ENCODE data around the gene HOXC12. TPM values are rescaled to one million over a fixed set of nuclear protein-coding genes. Genes with fewer than 3 reads are reported as not detected.

Gene HOXC12
- total RNA-seq, 3 donors from 2014 or later = not detected

- no peaks in the 10 kb centered on the region for H3K36me3 ChIP-seq (ENCODE audit: low read depth)
- no peaks in the 10 kb centered on the region for H3K9me3 ChIP-seq
- ATAC-seq = peak; percentile 54
- H3K4me1 ChIP-seq (ENCODE audit: low read depth) = peaks cover 32% of the 10 kb centered on the region
- DNase-seq = peak in 1 of 3 donors; percentile 31
- no peak overlapping the region for H3K4me3 ChIP-seq
- TF ChIP-seq, protein P1, sequence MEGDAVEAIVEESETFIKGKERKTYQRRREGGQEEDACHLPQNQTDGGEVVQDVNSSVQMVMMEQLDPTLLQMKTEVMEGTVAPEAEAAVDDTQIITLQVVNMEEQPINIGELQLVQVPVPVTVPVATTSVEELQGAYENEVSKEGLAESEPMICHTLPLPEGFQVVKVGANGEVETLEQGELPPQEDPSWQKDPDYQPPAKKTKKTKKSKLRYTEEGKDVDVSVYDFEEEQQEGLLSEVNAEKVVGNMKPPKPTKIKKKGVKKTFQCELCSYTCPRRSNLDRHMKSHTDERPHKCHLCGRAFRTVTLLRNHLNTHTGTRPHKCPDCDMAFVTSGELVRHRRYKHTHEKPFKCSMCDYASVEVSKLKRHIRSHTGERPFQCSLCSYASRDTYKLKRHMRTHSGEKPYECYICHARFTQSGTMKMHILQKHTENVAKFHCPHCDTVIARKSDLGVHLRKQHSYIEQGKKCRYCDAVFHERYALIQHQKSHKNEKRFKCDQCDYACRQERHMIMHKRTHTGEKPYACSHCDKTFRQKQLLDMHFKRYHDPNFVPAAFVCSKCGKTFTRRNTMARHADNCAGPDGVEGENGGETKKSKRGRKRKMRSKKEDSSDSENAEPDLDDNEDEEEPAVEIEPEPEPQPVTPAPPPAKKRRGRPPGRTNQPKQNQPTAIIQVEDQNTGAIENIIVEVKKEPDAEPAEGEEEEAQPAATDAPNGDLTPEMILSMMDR (IDR thresholded peaks at IDR 0.05) = no peak
- intact Hi-C loops (cut with DNase I, micrococcal nuclease) = no loop called here
These were observed 35.8 kb downstream of the HOXC12 start for GRCh38 chr12:53990311-53991076.

- ATAC-seq = no peak
- Histone ChIP-seq H3K9me3 (no peaks in the 10 kb centered on the region), H3K36me3 (ENCODE audit: low read depth) (no peaks in the 10 kb centered on the region), H3K4me3 (no peak overlapping the region), H3K4me1 (ENCODE audit: low read depth) (peaks cover 31% of the 10 kb centered on the region)
- DNase-seq = no peak
- intact Hi-C loops (cut with DNase I, micrococcal nuclease) = no loop called here
- TF ChIP-seq, protein P1 (IDR thresholded peaks at IDR 0.05) = no peak
These were observed 36.4 kb downstream of the HOXC12 start for GRCh38 chr12:53991077-53991460.

DNA sequence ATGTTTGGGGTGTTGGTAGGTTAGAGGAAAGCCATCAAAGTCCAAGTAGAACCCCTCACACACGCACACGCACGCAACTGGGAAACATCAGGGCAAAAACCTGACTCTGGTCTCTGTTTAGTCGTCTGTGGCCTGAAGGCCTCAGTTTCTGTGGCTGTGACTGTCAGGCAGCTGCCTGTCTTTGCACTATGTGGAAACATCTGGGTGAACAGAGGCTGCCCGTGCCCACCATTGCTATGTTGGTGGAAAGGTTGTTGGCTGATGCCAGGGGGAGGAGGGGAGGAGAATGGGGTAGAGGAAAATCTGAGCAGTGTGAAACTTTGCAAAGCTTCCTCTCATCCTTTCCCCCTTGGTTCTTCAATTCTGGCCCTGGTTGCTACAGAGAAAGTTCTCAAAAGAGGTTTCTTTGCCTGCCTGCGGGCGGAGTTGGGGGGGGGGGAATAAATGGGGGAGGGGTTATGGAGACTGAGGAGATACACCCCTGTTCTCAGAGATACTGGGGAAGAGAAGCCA lies 37.7 kb downstream of the HOXC12 start:
- Histone ChIP-seq H3K4me1 (ENCODE audit: low read depth) (peaks cover 30% of the 10 kb centered on the region), H3K36me3 (ENCODE audit: low read depth) (no peaks in the 10 kb centered on the region), H3K9me3 (no peaks in the 10 kb centered on the region), H3K4me3 (no peak overlapping the region)
- TF ChIP-seq, protein P1 (IDR thresholded peaks at IDR 0.05) = no peak
- ATAC-seq (no peak), DNase-seq (peak in 1 of 3 donors; percentile 6)
- intact Hi-C loops (cut with DNase I, micrococcal nuclease) = no loop called here

- H3K9me3 ChIP-seq = no peaks in the 10 kb centered on the region
- H3K4me3 ChIP-seq = no peak overlapping the region
- H3K36me3 ChIP-seq (ENCODE audit: low read depth) = no peaks in the 10 kb centered on the region
- TF ChIP-seq, protein P1 (IDR thresholded peaks at IDR 0.05) = no peak
- ATAC-seq (no peak), DNase-seq (peak in 1 of 3 donors; percentile 5)
- intact Hi-C loops (cut with DNase I, micrococcal nuclease) = no loop called here
- H3K4me1 ChIP-seq (ENCODE audit: low read depth) = peaks cover 30% of the 10 kb centered on the region
These were observed 38.7 kb downstream of the HOXC12 start for GRCh38 chr12:53993162-53994008.

GRCh38 chr12:53994009-53994263 lies 39.2 kb downstream of the HOXC12 start:
- Histone ChIP-seq H3K9me3 (no peaks in the 10 kb centered on the region), H3K4me1 (ENCODE audit: low read depth) (peaks cover 30% of the 10 kb centered on the region), H3K4me3 (no peak overlapping the region), H3K36me3 (ENCODE audit: low read depth) (no peaks in the 10 kb centered on the region)
- DNase-seq = peak in 1 of 3 donors; percentile 37
- no peak for ATAC-seq
- intact Hi-C loops (cut with DNase I, micrococcal nuclease) = no loop called here
- TF ChIP-seq, protein P1 (IDR thresholded peaks at IDR 0.05) = no peak

All from mucosa of descending colon (tissue), 3 donors.